K562 (cell line): ENCODE data around the gene FMN1.

Experiments
- KLF6 ChIP-seq: fragments of 250-450 bp; sonication (Bioruptor Pico); IDR thresholded peaks from 2 replicates; pipeline ENCODE4 v1.4.0; 2020; ENCODE audit warnings: mild to moderate bottlenecking, moderate library complexity, borderline replicate concordance
- MTA1 ChIP-seq: fragments of 450-650 bp; IDR thresholded peaks from 2 replicates; pipeline ENCODE4 v1.6.1; 2017; ENCODE audit warnings: borderline replicate concordance
- NBN ChIP-seq: fragments of 450-650 bp; IDR thresholded peaks from 2 replicates; pipeline ENCODE4 v1.6.1; 2016; ENCODE audit warnings: low read depth, mild to moderate bottlenecking
- NCOA1 ChIP-seq: fragments of 450-650 bp; IDR thresholded peaks from 2 replicates; pipeline ENCODE4 v1.6.1; 2016; ENCODE audit warnings: low read depth
- NFRKB ChIP-seq: fragments of 450-650 bp; IDR thresholded peaks from 2 replicates; pipeline ENCODE4 v1.6.1; 2016; ENCODE audit warnings: low read depth
- RBM22 ChIP-seq: fragments of 200-400 bp; formaldehyde crosslinking; IDR thresholded peaks from 2 replicates; pipeline ENCODE4 v1.6.1; 2018; ENCODE audit warnings: low read length, low read depth; ENCODE audit not compliant: poor library complexity, severe bottlenecking
- RFX5 ChIP-seq: IDR thresholded peaks from 2 replicates; pipeline ENCODE4 v1.6.1; 2011; ENCODE audit warnings: low read depth, mild to moderate bottlenecking, improper control_type of control experiment, low read length
- TEAD2 ChIP-seq: fragments of 450-650 bp; IDR thresholded peaks from 2 replicates; pipeline ENCODE4 v1.6.1; 2016; ENCODE audit warnings: missing genetic modification characterization, control low read depth, missing compliant biosample characterization
- ZNF699 ChIP-seq: fragments of 250-450 bp; sonication (Bioruptor Pico); IDR thresholded peaks from 2 replicates; pipeline ENCODE4 v1.8.0; 2021; ENCODE audit warnings: mild to moderate bottlenecking, moderate library complexity; ENCODE audit not compliant: insufficient replicate concordance
- TF ChIP-seq, protein P1 (sequence below), 2 experiments: IDR thresholded peaks in 1 of 2; conservative IDR thresholded peaks in 1 of 2; 2 replicates each; pipeline ENCODE4 v1.6.1; 2016; ENCODE audit warnings: low read depth in 2 of 2, mild to moderate bottlenecking in 1 of 2, missing compliant biosample characterization in 1 of 2, missing genetic modification characterization in 1 of 2, moderate library complexity in 1 of 2
- TF ChIP-seq, protein P2 (sequence below), 3 experiments: IDR thresholded peaks in 2 of 3; conservative IDR thresholded peaks in 1 of 3; 2 replicates each; pipeline ENCODE4 v1.5.1; 2011 to 2012; ENCODE audit warnings: low read length in 3 of 3, mild to moderate bottlenecking in 3 of 3, control low read depth in 2 of 3, improper control_type of control experiment in 1 of 3, inconsistent platforms in 1 of 3, low read depth in 1 of 3, mixed read lengths in 1 of 3, moderate library complexity in 1 of 3; ENCODE audit not compliant: insufficient read depth in 2 of 3
- TF ChIP-seq, protein P3 (sequence below): fragments of 450-650 bp; formaldehyde crosslinking; IDR thresholded peaks from 2 replicates; pipeline ENCODE4 v1.4.0; 2020; ENCODE audit warnings: mild to moderate bottlenecking, moderate library complexity
- TF ChIP-seq, protein P4 (sequence below): sonication (generic); formaldehyde crosslinking; IDR thresholded peaks from 2 replicates; pipeline ENCODE4 v1.9.0; 2022; ENCODE audit warnings: mild to moderate bottlenecking, missing genetic modification reagents

DNA sequence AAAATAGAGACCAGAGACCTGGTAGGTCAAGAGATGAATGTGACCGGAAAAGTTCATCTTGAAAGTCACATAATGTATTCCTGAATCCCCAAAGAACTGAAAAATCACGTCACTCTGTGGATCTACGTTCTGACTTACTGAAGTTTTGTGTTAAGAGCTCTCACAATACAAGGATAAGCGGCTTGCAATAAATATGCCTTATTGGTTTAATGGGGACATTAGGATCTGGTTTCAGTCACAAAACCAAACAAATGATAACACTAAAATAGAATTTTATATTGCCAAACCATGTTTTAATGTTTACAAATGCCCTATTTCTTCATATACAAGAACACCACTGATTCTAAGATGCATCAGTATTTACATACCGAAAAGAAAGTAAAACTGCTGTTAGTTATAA, 164.2 kb downstream of the FMN1 start:
- TF ChIP-seq RFX5 = no peak
- no peak for TF ChIP-seq NBN
- TF ChIP-seq, protein P1, sequence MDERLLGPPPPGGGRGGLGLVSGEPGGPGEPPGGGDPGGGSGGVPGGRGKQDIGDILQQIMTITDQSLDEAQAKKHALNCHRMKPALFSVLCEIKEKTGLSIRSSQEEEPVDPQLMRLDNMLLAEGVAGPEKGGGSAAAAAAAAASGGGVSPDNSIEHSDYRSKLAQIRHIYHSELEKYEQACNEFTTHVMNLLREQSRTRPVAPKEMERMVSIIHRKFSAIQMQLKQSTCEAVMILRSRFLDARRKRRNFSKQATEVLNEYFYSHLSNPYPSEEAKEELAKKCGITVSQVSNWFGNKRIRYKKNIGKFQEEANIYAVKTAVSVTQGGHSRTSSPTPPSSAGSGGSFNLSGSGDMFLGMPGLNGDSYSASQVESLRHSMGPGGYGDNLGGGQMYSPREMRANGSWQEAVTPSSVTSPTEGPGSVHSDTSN (CRISPR knock-in tag; IDR thresholded peaks at IDR 0.05; ENCODE audit: low read depth) = no peak
- TF ChIP-seq, protein P1 (tag; conservative IDR thresholded peaks at IDR 0.05; ENCODE audit: low read depth) = no peak
- TF ChIP-seq, protein P2, sequence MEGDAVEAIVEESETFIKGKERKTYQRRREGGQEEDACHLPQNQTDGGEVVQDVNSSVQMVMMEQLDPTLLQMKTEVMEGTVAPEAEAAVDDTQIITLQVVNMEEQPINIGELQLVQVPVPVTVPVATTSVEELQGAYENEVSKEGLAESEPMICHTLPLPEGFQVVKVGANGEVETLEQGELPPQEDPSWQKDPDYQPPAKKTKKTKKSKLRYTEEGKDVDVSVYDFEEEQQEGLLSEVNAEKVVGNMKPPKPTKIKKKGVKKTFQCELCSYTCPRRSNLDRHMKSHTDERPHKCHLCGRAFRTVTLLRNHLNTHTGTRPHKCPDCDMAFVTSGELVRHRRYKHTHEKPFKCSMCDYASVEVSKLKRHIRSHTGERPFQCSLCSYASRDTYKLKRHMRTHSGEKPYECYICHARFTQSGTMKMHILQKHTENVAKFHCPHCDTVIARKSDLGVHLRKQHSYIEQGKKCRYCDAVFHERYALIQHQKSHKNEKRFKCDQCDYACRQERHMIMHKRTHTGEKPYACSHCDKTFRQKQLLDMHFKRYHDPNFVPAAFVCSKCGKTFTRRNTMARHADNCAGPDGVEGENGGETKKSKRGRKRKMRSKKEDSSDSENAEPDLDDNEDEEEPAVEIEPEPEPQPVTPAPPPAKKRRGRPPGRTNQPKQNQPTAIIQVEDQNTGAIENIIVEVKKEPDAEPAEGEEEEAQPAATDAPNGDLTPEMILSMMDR (IDR thresholded peaks at IDR 0.05 in 2 of 3, conservative IDR thresholded peaks at IDR 0.05 in 1 of 3; ENCODE audit: insufficient read depth in 2 of 3, low read depth in 1 of 3, low read length in 3 of 3) = no peak
- TF ChIP-seq, protein P3, sequence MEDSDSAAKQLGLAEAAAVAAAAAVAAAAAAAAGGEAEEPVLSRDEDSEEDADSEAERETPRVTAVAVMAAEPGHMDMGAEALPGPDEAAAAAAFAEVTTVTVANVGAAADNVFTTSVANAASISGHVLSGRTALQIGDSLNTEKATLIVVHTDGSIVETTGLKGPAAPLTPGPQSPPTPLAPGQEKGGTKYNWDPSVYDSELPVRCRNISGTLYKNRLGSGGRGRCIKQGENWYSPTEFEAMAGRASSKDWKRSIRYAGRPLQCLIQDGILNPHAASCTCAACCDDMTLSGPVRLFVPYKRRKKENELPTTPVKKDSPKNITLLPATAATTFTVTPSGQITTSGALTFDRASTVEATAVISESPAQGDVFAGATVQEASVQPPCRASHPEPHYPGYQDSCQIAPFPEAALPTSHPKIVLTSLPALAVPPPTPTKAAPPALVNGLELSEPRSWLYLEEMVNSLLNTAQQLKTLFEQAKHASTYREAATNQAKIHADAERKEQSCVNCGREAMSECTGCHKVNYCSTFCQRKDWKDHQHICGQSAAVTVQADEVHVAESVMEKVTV (CRISPR knock-in tag) = no peak
- no peak for TF ChIP-seq NCOA1
- TF ChIP-seq MTA1 = no peak
- TF ChIP-seq, protein P4, sequence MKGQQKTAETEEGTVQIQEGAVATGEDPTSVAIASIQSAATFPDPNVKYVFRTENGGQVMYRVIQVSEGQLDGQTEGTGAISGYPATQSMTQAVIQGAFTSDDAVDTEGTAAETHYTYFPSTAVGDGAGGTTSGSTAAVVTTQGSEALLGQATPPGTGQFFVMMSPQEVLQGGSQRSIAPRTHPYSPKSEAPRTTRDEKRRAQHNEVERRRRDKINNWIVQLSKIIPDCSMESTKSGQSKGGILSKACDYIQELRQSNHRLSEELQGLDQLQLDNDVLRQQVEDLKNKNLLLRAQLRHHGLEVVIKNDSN = no peak
- TF ChIP-seq ZNF699 (CRISPR knock-in tag) = no peak
- TF ChIP-seq KLF6 (CRISPR knock-in tag) = no peak
- TF ChIP-seq RBM22 = no peak
- TF ChIP-seq NFRKB = no peak
- no peak for TF ChIP-seq TEAD2 (tag)
